PC-9 (cell line): ENCODE results near the gene TF. TPM values are rescaled to one million over a fixed set of nuclear protein-coding genes. Genes with fewer than 3 reads are reported as not detected.

Experiments
- BruUV-seq: library from RNA; stranded (reverse); fragments of 400-500 nt; replicated peaks from 2 replicates; lab custom pipeline; 2021; lab: Mats Ljungman, UMichigan
- CTCF ChIA-PET: fragments of 300-600 bp; sonication (Branson Sonifier 250); formaldehyde crosslinking; loops from one replicate; lab custom pipeline; 2022; ENCODE audit warnings: antibody characterized with exemption; lab: Charles Lee
- POLR2A ChIA-PET: fragments of 300-600 bp; sonication (Branson Sonifier 250); formaldehyde crosslinking; loops from one replicate; lab custom pipeline; 2022; ENCODE audit warnings: antibody characterized with exemption; ENCODE audit not compliant: unreplicated experiment; lab: Charles Lee
- DNase-seq, 2 experiments: peaks; one replicate each; pipeline versions ENCODE4 v3.0.0 to v3.0.0-alpha.2; 2015 to 2022; ENCODE audit warnings: mixed read lengths in 1 of 2
- H2AFZ ChIP-seq: fragments of 200-600 bp; sonication (generic); 2 replicates; pipeline ENCODE4 v1.8.1; 2017; ENCODE audit warnings: antibody characterized with exemption
- H3F3A ChIP-seq: fragments of 200-600 bp; sonication (generic); 2 replicates; pipeline ENCODE4 v1.8.1; 2017; ENCODE audit warnings: antibody characterized with exemption, mild to moderate bottlenecking, low read depth; ENCODE audit not compliant: insufficient read depth
- H3K27ac ChIP-seq: fragments of 200-600 bp; sonication (generic); 2 replicates; pipeline ENCODE4 v1.6.1; 2016; ENCODE audit warnings: mixed run types
- H3K27me3 ChIP-seq: fragments of 200-600 bp; sonication (generic); 2 replicates; pipeline ENCODE4 v1.6.1; 2016; ENCODE audit warnings: low read depth, mixed run types; ENCODE audit not compliant: insufficient read depth
- H3K36me3 ChIP-seq: fragments of 200-600 bp; sonication (generic); 2 replicates; pipeline ENCODE4 v1.6.1; 2016; ENCODE audit warnings: low read depth, mixed run types
- H3K4me1 ChIP-seq: fragments of 200-600 bp; sonication (generic); replicated peaks from 2 replicates; pipeline ENCODE4 v1.6.1; 2016; ENCODE audit warnings: mixed run types; ENCODE audit not compliant: insufficient read depth
- H3K4me2 ChIP-seq: fragments of 200-600 bp; sonication (generic); 2 replicates; pipeline ENCODE4 v1.6.1; 2017; ENCODE audit warnings: mixed run types
- H3K4me3 ChIP-seq: fragments of 200-600 bp; sonication (generic); 2 replicates; pipeline ENCODE4 v1.6.1; 2016; ENCODE audit warnings: mixed run types
- H3K79me2 ChIP-seq: fragments of 200-600 bp; sonication (generic); 2 replicates; pipeline ENCODE4 v1.6.1; 2017; ENCODE audit warnings: low read depth, mixed run types
- H3K9me2 ChIP-seq: fragments of 200-600 bp; sonication (generic); 2 replicates; pipeline ENCODE4 v1.8.1; 2017; ENCODE audit warnings: mild to moderate bottlenecking; ENCODE audit not compliant: insufficient read depth
- H3K9me3 ChIP-seq: fragments of 200-600 bp; sonication (generic); 2 replicates; pipeline ENCODE4 v1.8.1; 2016; ENCODE audit warnings: low read depth; ENCODE audit not compliant: insufficient read depth
- H4K20me1 ChIP-seq: fragments of 200-600 bp; sonication (generic); 2 replicates; pipeline ENCODE4 v1.8.1; 2017; ENCODE audit not compliant: insufficient read depth
- EZH2 ChIP-seq: fragments of 200-600 bp; sonication (generic); IDR thresholded peaks from 2 replicates; pipeline ENCODE4 v1.8.0; 2017; ENCODE audit warnings: antibody characterized with exemption, low read depth
- intact Hi-C: fragments of 100-400 bp; cut with micrococcal nuclease; formaldehyde crosslinking; loops from one replicate; pipeline ENCODE4 v1.10.0; 2022; ENCODE audit not compliant: unreplicated experiment
- total RNA-seq: library from RNA; stranded (reverse); gene quantifications from 2 replicates; pipeline ENCODE4 v1.2.3, GENCODE V29; 2021
- TF ChIP-seq, protein P1 (sequence below): fragments of 200-600 bp; sonication (generic); conservative IDR thresholded peaks from 2 replicates; pipeline ENCODE4 v1.6.1; 2017; ENCODE audit warnings: mixed run types, antibody characterized with exemption, mild to moderate bottlenecking, moderate library complexity

Gene TF
- total RNA-seq, 1 experiment from 2014 or later: 0.24 TPM

GRCh38 chr3:133759740-133760305, 13.6 kb downstream of the TF start:
- H2AFZ ChIP-seq: no peak overlapping the region
- no peaks in the 10 kb centered on the region for H3K9me2 ChIP-seq
- peaks cover 25% of the 10 kb centered on the region for H3K27me3 ChIP-seq
- no peaks in the 10 kb centered on the region for H3F3A ChIP-seq
- TF ChIP-seq, protein P1, sequence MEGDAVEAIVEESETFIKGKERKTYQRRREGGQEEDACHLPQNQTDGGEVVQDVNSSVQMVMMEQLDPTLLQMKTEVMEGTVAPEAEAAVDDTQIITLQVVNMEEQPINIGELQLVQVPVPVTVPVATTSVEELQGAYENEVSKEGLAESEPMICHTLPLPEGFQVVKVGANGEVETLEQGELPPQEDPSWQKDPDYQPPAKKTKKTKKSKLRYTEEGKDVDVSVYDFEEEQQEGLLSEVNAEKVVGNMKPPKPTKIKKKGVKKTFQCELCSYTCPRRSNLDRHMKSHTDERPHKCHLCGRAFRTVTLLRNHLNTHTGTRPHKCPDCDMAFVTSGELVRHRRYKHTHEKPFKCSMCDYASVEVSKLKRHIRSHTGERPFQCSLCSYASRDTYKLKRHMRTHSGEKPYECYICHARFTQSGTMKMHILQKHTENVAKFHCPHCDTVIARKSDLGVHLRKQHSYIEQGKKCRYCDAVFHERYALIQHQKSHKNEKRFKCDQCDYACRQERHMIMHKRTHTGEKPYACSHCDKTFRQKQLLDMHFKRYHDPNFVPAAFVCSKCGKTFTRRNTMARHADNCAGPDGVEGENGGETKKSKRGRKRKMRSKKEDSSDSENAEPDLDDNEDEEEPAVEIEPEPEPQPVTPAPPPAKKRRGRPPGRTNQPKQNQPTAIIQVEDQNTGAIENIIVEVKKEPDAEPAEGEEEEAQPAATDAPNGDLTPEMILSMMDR: no peak
- no peak for TF ChIP-seq EZH2
- no peaks in the 10 kb centered on the region for H3K36me3 ChIP-seq
- CTCF ChIA-PET: interaction anchor here (0.6 kb wide), 1 partner anchor 1305 kb away, joined by 3 read pairs; no protein-coding TSS in a partner anchor
- no peak overlapping the region for H3K27ac ChIP-seq
- no peaks in the 10 kb centered on the region for H3K9me3 ChIP-seq
- no peaks in the 10 kb centered on the region for H3K4me1 ChIP-seq
- no peaks in the 10 kb centered on the region for H4K20me1 ChIP-seq
- no peak for DNase-seq
- no peak overlapping the region for H3K4me3 ChIP-seq
- H3K4me2 ChIP-seq: no peak overlapping the region
- intact Hi-C loops: no loop called here
- no TSS peak for BruUV-seq
- POLR2A ChIA-PET: no interaction called here
- no peaks in the 10 kb centered on the region for H3K79me2 ChIP-seq

DNA sequence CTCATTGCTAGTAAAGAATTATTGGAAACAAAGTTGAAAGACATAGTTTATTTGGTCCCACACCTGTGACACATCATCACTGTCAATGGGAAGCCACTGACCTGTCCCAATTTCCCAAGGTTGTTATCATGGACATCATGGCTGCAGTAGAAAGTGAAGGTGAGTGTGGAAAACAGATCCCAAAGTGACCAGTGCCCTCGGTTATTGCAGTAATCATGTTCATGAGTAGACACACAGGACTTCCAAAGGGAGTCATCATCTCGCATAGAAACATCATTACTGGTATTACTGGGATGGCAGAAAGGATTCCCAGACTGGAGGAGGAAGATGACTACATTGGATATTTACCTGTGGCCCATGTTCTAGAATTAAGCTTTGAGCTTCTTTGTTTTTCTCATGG, 14.7 kb downstream of the TF start:
- ChIA-PET CTCF (no interaction called here), POLR2A (no interaction called here)
- Histone ChIP-seq H3K36me3 (no peaks in the 10 kb centered on the region), H4K20me1 (no peaks in the 10 kb centered on the region), H2AFZ (no peak overlapping the region), H3K9me2 (no peaks in the 10 kb centered on the region), H3F3A (no peaks in the 10 kb centered on the region), H3K27me3 (peaks cover 25% of the 10 kb centered on the region), H3K4me1 (no peaks in the 10 kb centered on the region), H3K4me2 (no peak overlapping the region), H3K4me3 (no peak overlapping the region), H3K27ac (no peak overlapping the region), H3K9me3 (no peaks in the 10 kb centered on the region), H3K79me2 (no peaks in the 10 kb centered on the region)
- TF ChIP-seq, protein P1: no peak
- no peak for TF ChIP-seq EZH2
- intact Hi-C loops: no loop called here
- DNase-seq: no peak
- no TSS peak for BruUV-seq

- TF ChIP-seq, protein P1: no peak
- TF ChIP-seq EZH2: no peak
- ChIA-PET POLR2A (no interaction called here), CTCF (no interaction called here)
- no peaks in the 10 kb centered on the region for H4K20me1 ChIP-seq
- intact Hi-C loops: no loop called here
- no peak overlapping the region for H3K27ac ChIP-seq
- BruUV-seq: no TSS peak
- DNase-seq: no peak
- H3K36me3 ChIP-seq: no peaks in the 10 kb centered on the region
- H3K79me2 ChIP-seq: no peaks in the 10 kb centered on the region
- H3K27me3 ChIP-seq: peaks cover 25% of the 10 kb centered on the region
- no peak overlapping the region for H3K4me3 ChIP-seq
- no peaks in the 10 kb centered on the region for H3K4me1 ChIP-seq
- H3K9me3 ChIP-seq: no peaks in the 10 kb centered on the region
- no peak overlapping the region for H3K4me2 ChIP-seq
- H3F3A ChIP-seq: no peaks in the 10 kb centered on the region
- no peak overlapping the region for H2AFZ ChIP-seq
- H3K9me2 ChIP-seq: no peaks in the 10 kb centered on the region
Observed at GRCh38 chr3:133761605-133762484, 15.7 kb downstream of the TF start.
